Gastrocnemius medialis (tissue), 4 donors: Measurements from ENCODE around the gene TLE7. TPM values are rescaled to one million over a fixed set of nuclear protein-coding genes. Genes with fewer than 3 reads are reported as not detected.

ENCODE experiments used
- ATAC-seq, 2 donors: fragments of 150-250 bp; one replicate each; pipeline ENCODE4 v1.9.1; 2016
- DNase-seq, 2 donors: peaks; one replicate each; pipeline ENCODE4 v3.0.0-alpha.2; 2019
- H3K27ac ChIP-seq, 4 donors: fragments of 200-600 bp; sonication (generic); 1 replicate in 1 of 4; 2 replicates in 3 of 4; pipeline ENCODE4 v1.5.1; 2016 to 2018; ENCODE audit warnings: mild to moderate bottlenecking in 2 of 4, moderate library complexity in 1 of 4
- H3K27me3 ChIP-seq, 3 donors: fragments of 200-600 bp; sonication (generic) in 2 of 3; 1 replicate in 1 of 3; 2 replicates in 2 of 3; pipeline versions ENCODE4 v1.5.1 to v1.6.0; 2016 to 2019; ENCODE audit warnings: mild to moderate bottlenecking in 1 of 3, moderate library complexity in 1 of 3
- H3K36me3 ChIP-seq, 2 donors: fragments of 200-600 bp; sonication (generic) in 1 of 2; one replicate each; pipeline ENCODE4 v1.5.1; 2017 to 2018
- H3K4me1 ChIP-seq, 2 donors: fragments of 200-600 bp; sonication (generic) in 1 of 2; one replicate each; pipeline ENCODE4 v1.5.1; 2016 to 2017; ENCODE audit warnings: mild to moderate bottlenecking in 2 of 2
- H3K4me3 ChIP-seq, 4 donors: fragments of 200-600 bp; sonication (generic) in 3 of 4; 1 replicate in 1 of 4; 2 replicates in 3 of 4; pipeline ENCODE4 v1.5.1; 2016 to 2019; ENCODE audit warnings: mild to moderate bottlenecking in 2 of 4
- H3K9me3 ChIP-seq, 3 donors: fragments of 200-600 bp; sonication (generic) in 2 of 3; 1 replicate in 1 of 3; 2 replicates in 2 of 3; pipeline ENCODE4 v1.5.1; 2016 to 2019
- POLR2A ChIP-seq, 2 donors: fragments of 450-650 bp; IDR thresholded peaks; one replicate each; pipeline ENCODE4 v1.6.1; 2017; ENCODE audit warnings: antibody characterized with exemption in 2 of 2, mild to moderate bottlenecking in 2 of 2, moderate library complexity in 2 of 2
- in situ Hi-C, 4 donors: fragments of 200-750 bp; cut with MboI; loops; one replicate each; pipeline versions ENCODE4 v1.15.0 to v1.8.0; 2017; ENCODE audit warnings: low sequenced_read_pairs in 4 of 4
- intact Hi-C: fragments of 100-400 bp; cut with DNase I; formaldehyde crosslinking; loops from one replicate; pipeline ENCODE4 v1.15.1; 2023; ENCODE audit warnings: low total_unique reads
- total RNA-seq, 4 donors: library from RNA; depleted of rRNA; stranded (reverse); fragments of >200 nt; gene quantifications; one replicate each; pipeline versions ENCODE4 v1.1.0 to v1.2.3, GENCODE V29; 2016
- TF ChIP-seq, protein P1 (sequence below), 5 experiments: fragments of 450-650 bp in 3 of 5; fragments of 200-600 bp in 2 of 5; sonication (generic) in 2 of 5; IDR thresholded peaks in 4 of 5; conservative IDR thresholded peaks in 1 of 5; 1 replicate in 4 of 5; 2 replicates in 1 of 5; pipeline ENCODE4 v1.5.1; 2016 to 2019; ENCODE audit warnings: antibody characterized with exemption in 5 of 5, mild to moderate bottlenecking in 3 of 5, moderate library complexity in 3 of 5

Gene TLE7
- total RNA-seq, 4 donors from 2014 or later = not detected

DNA sequence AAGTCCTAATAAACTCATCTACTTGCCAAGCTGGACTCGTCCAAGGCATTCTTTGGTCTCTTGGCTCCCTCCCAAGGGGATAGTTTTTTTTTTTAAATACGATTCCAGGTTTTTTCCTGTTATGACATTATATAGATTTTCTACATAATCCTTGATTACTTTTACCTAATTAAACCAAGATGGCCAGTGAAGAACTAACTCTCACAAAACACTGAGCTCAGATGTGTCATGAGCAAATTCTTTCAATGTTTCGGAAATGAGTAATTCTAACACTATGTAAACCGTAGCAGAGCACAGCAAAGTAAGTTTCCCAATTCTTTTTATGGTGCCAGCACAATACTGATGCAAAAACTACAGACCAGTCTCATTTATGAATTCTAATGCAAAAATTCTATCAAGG is 18.4 kb upstream of the TLE7 start:
- ATAC-seq (no peak), DNase-seq (no peak)
- H3K27ac ChIP-seq = no peak overlapping the region
- peaks cover 4 to 16% of the 10 kb centered on the region in 2 donors for H3K36me3 ChIP-seq
- H3K4me1 ChIP-seq = peaks cover 14 to 21% of the 10 kb centered on the region in 2 donors
- peak overlapping the region in 1 of 4 donors; percentile 100 for H3K4me3 ChIP-seq
- in situ Hi-C loops = no loop called here
- H3K27me3 ChIP-seq = no peaks in the 10 kb centered on the region
- no peaks in the 10 kb centered on the region for H3K9me3 ChIP-seq
- TF ChIP-seq, protein P1, sequence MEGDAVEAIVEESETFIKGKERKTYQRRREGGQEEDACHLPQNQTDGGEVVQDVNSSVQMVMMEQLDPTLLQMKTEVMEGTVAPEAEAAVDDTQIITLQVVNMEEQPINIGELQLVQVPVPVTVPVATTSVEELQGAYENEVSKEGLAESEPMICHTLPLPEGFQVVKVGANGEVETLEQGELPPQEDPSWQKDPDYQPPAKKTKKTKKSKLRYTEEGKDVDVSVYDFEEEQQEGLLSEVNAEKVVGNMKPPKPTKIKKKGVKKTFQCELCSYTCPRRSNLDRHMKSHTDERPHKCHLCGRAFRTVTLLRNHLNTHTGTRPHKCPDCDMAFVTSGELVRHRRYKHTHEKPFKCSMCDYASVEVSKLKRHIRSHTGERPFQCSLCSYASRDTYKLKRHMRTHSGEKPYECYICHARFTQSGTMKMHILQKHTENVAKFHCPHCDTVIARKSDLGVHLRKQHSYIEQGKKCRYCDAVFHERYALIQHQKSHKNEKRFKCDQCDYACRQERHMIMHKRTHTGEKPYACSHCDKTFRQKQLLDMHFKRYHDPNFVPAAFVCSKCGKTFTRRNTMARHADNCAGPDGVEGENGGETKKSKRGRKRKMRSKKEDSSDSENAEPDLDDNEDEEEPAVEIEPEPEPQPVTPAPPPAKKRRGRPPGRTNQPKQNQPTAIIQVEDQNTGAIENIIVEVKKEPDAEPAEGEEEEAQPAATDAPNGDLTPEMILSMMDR (IDR thresholded peaks at IDR 0.05 in 4 of 5, conservative IDR thresholded peaks at IDR 0.05 in 1 of 5) = no peak
- TF ChIP-seq POLR2A (IDR thresholded peaks at IDR 0.05) = no peak
- intact Hi-C loops = loop anchor here (5.0 kb wide), 1 partner anchor 173 kb away; the partner anchor contains the start of gene CMTR2

DNA sequence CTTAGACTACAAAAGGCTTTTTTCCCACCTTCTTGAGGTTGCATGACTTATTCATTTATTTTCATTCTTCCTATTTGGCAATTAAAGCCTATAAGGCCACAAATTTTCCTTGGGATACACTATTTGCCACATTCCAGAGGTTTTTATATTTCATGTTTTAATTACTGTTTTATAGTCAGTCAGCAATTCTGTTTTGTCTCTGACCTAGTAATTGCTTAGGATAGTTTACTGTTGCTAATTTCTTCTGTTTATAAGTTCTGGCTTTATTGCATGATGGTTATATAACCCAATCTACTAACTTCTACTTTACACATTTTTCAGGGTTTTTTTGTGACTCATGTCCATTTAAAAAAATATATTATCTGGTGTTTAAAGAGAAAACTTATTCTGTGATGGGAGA is 17.7 kb upstream of the TLE7 start:
- H3K36me3 ChIP-seq = peaks cover 8 to 23% of the 10 kb centered on the region in 2 donors
- no peak overlapping the region for H3K27ac ChIP-seq
- intact Hi-C loops = loop anchor here (5.0 kb wide), 1 partner anchor 38 kb away; no protein-coding TSS in a partner anchor
- TF ChIP-seq, protein P1 (IDR thresholded peaks at IDR 0.05 in 4 of 5, conservative IDR thresholded peaks at IDR 0.05 in 1 of 5) = no peak
- no peak for TF ChIP-seq POLR2A (IDR thresholded peaks at IDR 0.05)
- H3K4me3 ChIP-seq = no peak overlapping the region
- DNase-seq (no peak), ATAC-seq (no peak)
- H3K27me3 ChIP-seq = no peaks in the 10 kb centered on the region
- H3K4me1 ChIP-seq = peaks cover 14 to 21% of the 10 kb centered on the region in 2 donors
- no peaks in the 10 kb centered on the region for H3K9me3 ChIP-seq
- in situ Hi-C loops = no loop called here

DNA sequence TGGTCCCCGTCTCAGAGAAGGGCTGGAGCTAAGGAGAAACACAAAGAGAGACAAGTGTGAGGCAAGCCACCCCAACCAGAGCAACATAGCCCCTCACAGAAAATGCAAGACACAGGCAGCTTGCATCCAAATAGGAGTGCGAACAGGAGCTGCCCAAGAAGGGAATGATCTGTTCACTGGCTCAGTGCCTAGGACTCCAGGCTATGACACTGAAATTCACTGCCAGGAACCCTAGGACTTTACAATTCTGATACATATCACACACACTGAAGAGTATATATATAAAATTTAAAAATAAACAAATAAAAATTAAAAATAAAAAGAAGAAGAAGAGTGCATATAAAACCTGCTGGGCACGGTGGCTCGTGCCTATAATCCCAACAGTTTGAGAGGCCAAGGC is 14.9 kb upstream of the TLE7 start:
- Histone ChIP-seq H3K4me1 (peaks cover 14 to 16% of the 10 kb centered on the region in 2 donors), H3K4me3 (no peak overlapping the region), H3K27me3 (no peaks in the 10 kb centered on the region), H3K27ac (no peak overlapping the region), H3K9me3 (peaks cover 0 to 9% (median 0%) of the 10 kb centered on the region in 3 donors), H3K36me3 (peaks cover 21 to 50% of the 10 kb centered on the region in 2 donors)
- ATAC-seq (no peak), DNase-seq (no peak)
- intact Hi-C loops (loop anchor here (5.0 kb wide), 1 partner anchor 40 kb away; no protein-coding TSS in a partner anchor), in situ Hi-C loops (no loop called here)
- TF ChIP-seq POLR2A (IDR thresholded peaks at IDR 0.05) = no peak
- TF ChIP-seq, protein P1 (IDR thresholded peaks at IDR 0.05 in 4 of 5, conservative IDR thresholded peaks at IDR 0.05 in 1 of 5) = no peak

- in situ Hi-C loops = loop anchor here in 1 of 4 donors (5.0 kb wide), 1 partner anchor 39 kb away; no protein-coding TSS in a partner anchor
- no peak for TF ChIP-seq POLR2A (IDR thresholded peaks at IDR 0.05)
- TF ChIP-seq, protein P1 (IDR thresholded peaks at IDR 0.05 in 4 of 5, conservative IDR thresholded peaks at IDR 0.05 in 1 of 5) = no peak
Measured at GRCh38 chr16:71453036-71453435, 11.2 kb upstream of the TLE7 start.

More at GRCh38 chr16:71453036-71453435, 11.2 kb upstream of the TLE7 start:
- ATAC-seq = no peak
- DNase-seq = no peak
- H3K27ac ChIP-seq = no peak overlapping the region
- H3K4me1 ChIP-seq = no peaks in the 10 kb centered on the region
- intact Hi-C loops = no loop called here
- peaks cover 0 to 7% (median 0%) of the 10 kb centered on the region in 3 donors for H3K27me3 ChIP-seq
- H3K4me3 ChIP-seq = no peak overlapping the region
- peaks cover 7 to 43% (median 9%) of the 10 kb centered on the region in 3 donors for H3K9me3 ChIP-seq
- peaks cover 34 to 88% of the 10 kb centered on the region in 2 donors for H3K36me3 ChIP-seq
